ENCODE data around the gene CHRDL1.
"Not testable (repeated sequence)": the region's sequence is repeated elsewhere in the genome, so short reads cannot be mapped to it uniquely, and the experiment has no call there.

CHRDL1 gene

DNA sequence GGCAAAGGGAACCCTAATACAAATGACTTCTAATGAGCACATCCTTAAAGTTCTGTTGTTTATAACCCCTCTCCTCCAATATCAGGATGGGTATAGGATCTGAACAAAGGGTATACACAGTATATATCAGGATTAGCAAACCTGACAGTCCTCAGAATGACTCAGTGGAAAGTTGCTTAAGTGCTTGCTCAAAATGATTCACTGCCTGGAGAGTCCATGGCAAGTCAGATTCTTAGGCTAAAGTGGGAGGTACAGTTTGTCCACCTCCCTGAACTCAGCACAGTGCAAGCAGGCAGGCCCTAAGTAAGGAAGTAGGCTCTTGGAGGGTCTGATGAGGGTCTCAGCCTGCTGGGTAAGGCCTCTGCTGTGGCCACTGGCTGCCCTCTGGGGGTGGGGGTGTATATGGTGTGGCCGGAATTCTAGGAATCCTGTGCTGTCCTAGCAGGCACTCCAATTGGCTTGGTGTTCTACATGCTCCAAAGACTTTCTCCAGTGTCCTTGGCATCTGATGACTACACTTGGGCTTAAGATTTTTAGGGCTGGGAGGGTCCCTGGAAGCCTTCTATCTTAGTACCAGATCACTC, 54.3 kb downstream of the CHRDL1 start:
- DNase-seq, result no peak

DNA sequence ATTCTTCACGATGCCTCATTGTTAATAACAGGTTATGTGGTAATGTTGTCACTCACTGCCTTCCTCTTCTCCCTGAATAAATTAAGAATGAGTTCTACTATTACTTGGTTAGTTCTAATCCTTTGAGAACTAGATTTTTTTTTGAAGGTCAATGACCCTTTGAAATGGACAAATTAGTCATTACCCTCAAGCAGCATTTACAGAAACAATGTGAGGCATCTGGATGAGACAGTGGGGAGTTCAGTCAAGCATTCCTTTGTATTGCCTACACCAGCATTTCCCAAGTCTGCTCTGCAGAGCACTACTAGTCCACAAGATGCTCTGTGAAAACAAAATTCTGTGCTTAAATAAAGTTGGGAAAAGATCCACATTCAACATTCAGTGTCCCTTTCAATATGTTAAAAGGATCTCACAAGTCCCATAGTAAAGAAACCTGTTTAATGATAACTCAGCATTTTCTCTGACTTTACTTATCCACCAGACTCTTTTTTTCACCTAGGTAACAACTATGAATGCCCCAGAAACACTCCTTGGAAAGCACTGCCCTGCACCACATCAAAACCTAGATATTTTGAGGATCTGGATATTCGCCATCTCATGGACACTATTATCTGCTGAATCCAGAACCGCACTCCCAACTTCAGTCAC, 60.6 kb downstream of the CHRDL1 start:
- no peak for DNase-seq

DNA sequence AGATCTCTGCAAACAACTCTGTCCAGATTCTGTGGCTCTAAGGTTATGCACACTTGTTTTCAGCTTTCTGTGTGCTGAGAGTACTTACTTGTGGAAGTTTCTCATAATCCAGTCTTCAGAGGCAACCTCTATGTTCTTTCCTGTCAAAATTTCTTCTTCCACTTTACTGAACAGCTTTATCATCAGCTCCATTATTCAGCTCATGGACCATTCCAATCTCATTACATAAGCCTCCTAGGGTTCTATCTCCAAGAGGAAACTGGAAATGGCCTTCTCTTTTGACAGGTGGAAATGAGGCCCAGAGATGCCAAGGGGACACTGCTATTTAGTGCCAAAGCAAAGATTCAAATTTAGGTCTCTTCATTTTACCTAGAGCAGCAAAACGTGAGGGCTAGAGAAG, 61.3 kb downstream of the CHRDL1 start:
- no peak for DNase-seq

DNA sequence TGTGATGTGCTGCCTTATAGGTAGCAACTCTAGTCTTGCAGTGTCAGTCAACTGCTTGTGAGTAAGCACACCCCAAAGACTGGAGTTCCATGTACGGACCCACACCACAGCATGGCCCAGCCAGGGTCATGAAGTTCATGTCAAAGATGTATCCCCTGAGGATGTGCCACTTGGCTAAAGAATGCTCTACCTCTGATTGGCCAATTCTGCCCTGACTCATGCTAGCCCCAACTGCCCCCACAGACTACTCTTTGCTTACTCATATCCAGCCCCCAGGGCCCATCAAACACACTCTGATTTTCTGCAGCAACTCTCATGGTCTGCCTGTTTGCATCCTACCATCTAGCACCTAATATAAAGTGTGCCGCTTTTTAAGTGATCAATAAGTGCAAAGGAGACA, 62.5 kb downstream of the CHRDL1 start:
- no peak for DNase-seq

DNA sequence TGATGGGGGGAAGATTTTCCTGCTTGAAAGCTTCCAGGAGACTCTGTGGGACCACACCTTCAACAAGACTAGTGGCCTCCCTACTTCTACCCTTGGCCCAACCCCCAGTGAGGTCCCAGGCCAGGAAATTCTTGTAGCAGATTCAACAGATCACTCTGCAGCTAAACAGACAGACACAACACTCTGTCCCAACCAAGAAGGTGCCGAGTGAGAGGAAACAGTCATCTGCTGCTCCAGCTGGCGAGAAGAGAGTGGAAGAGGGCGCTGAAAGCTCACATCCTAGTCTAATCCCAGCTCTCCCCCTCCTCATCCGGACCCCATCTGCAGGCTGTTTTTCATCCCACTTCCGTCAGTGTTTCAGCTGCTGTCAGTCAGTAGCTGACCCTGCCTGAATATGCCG, 63.4 kb downstream of the CHRDL1 start:
- no peak for DNase-seq

DNA sequence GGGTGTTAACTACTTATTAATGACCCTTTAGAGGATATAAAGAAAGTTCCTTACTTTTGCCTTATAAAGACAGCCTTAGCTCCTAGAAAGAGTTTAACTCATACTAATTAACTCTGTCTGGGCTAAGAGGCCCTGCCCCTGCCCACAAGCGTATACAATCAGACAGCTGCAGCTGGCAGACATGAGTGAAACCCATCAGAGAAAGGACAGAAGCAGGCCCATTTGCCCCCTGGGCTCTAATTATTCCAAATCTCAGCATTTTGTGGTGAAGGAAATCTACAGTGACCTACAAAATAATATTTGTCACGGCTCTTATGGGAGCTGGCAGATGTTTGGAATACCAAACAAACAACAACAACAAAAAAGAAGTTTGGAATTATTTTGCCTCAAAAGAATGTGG, 71.8 kb downstream of the CHRDL1 start:
- no peak for DNase-seq

DNA sequence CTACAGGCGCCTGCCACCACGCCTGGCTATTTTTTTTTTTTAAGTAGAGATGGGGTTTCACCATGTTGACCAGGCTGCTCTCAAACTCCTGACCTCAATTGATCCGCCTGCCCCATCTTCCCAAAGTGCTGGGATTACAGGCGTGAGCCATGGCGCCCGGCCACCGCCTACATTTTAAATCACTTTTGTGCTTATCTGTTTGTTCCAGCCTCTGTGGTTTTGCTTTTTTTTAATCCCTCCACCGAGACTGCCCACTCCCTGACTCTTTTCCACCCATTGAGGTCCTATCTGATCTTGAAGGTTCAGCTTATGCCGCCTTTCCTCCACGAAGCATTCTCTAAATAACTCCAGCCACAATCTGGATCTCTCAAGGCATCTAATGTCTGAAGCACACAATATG, 73.5 kb downstream of the CHRDL1 start:
- DNase-seq, result no peak

DNA sequence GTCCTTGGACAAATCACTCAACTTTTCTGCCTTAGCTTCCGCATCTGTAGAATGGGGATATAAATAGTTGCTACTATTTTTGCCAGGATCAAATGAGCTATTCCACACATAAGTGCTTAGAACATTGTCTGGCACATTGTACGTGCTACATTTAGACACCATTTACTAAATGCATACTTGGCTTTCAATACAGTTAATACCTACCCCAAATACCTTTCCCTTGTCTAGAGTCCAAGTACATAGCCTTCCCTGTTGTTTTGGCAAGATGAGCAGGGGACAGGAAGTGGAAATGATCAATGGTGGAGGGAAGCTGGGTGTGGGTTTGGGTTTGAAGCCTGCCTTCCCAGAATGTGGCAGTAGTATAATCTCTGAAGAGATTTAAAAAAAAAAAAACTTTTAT, 82.0 kb downstream of the CHRDL1 start:
- DNase-seq, result no peak

DNA sequence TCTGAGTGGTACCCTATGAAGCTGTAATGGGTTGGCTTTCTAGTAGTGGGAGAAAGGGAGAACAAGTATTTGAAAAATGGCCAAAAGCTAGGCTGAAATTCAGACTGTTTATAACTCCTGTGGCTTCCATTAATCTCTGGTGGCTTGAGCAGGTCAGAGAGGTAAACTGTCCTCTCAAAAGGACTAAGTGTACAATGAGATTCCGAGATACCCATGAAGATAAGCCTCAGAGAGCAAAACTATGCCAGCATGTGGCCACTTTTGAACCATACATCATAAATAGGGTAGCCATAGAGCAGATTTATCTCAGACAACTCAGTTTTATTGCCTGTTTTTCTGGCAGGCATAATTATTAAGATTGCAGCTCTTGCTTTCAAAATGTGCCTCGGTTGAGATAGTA, 89.2 kb downstream of the CHRDL1 start:
- DNase-seq, result no peak

DNA sequence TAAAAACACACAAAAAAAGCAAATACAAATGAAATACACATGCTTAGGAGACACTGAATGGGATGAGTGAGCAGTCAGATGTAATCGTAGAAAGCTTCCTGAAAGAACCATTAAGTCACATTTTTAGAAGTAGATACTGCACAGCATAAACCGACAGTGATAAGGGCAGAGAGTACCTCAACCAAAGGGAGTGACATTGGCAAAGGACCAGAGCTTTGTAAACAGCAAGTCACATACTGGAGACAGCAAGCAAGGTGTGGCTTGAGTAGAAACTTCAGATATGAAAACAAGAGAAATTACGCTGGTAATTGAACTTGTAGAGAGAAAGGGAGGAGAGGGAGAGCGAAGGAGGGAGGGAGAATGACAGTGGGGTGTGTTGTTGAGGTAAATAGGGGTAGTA, 92.0 kb downstream of the CHRDL1 start:
- no peak for DNase-seq

DNA sequence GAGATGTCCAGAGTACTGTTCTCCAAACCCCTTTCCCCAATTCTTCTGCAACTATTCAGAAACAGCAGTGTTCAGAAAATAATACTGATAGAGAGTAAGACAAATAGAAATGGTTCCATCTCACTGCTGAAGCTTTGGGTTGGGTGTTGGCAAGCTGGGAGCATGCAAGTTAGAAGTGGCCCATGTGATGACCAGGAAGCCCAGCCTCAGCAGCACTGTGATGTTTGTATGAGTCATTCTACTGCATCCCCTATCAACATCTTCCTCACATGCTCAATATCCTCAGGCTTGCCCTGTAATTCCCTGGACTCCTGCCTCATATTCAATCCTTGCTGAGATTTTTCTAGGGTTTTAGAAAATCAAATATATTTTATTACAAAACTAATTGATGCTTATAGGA, 96.5 kb downstream of the CHRDL1 start:
- DNase-seq, result no peak

DNA sequence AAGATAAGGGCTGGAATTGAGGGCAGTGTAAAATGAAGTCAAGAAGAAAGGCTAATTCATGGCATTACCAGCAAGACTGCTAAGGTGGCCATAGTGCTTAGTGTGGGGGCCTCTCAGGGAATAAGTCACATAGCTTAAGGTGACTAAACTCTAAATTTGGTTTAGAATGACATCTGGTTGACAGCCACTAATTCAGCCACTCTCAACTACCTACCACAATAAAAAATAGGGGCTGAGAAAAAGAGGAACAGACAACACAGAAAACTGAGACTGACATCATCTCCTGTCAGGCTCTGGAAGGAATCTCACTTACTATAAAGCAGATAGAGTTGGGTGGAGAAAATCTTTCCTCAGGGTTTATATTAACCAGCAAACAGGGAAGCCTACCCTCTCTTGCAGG, 96.9 kb downstream of the CHRDL1 start:
- no peak for DNase-seq

DNA sequence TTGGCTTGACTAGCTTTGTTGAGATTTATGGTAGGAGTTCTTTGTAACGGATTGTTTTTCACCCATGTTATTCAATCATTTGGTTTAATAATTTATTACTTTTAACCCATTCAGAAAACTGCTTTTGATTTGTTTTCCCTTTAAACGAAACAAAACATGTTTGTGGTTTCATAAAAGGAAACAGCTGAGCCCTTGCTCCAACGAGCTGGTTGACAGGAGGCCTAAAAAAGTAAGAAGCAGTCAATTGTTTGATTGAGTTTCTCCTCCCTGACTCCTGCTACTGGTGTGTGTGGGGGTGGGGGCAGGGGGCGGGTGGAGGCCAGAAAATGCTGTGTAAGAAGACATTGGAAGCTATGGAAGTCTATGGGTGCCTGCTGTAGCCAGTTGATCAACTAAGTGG, 102.8 kb downstream of the CHRDL1 start:
- DNase-seq, result no peak

DNA sequence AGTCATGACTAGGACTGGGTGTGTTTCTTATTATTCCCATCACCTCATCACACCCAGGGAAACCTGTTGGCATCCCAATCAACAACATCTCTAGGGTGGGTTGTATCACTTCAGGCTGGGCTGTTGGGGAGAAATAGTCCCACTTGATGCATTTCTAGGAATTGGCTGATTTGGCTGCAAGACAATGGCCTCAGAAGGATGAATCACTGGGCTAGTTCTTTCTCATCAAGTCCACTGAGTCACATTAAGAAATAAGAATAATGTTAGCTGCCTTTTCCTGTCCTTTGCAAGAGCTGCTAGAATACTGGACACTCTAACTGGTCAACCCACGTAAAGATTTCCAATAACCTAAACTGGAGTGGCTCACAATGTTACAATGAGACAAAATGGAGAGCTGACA, 104.2 kb downstream of the CHRDL1 start:
- no peak for DNase-seq

DNA sequence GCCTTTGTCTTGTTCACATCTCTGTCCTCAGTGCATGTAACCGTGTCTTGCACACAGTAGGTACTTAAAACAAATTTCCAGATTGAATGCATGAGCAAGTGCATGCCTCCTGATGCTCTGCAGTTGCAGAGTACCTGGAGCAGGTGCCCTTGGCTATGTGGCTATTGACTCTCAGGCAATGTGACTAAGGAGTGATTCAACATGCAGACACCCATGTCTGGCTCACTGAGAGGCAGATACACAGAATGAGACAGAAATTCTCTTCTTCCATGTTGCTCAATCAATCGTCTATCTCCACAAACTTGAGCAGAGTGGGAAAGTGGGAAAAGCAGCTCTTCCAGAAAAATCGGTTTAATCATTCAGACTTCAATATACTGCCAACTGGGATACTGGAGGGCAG, 111.0 kb downstream of the CHRDL1 start:
- no peak for DNase-seq

DNA sequence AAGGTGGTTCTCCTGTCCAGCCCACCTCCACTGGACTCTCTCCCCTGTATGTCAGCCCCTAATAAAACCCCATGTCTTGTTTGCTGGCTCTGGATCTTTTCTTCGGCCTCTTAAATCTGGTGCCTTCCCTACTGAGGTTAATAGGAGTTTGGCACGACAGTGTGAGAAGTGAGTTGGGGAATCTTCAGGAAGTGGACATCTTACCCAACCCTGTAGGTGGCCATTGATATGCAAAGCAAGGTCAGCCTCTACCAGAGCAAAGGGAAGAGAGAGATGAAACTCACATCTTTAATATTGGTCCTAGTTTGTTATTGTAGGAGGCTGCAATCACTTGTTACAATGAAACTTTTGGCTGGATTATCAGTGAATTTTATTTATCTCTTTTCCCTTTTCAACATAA, 111.7 kb downstream of the CHRDL1 start:
- no peak for DNase-seq

DNA sequence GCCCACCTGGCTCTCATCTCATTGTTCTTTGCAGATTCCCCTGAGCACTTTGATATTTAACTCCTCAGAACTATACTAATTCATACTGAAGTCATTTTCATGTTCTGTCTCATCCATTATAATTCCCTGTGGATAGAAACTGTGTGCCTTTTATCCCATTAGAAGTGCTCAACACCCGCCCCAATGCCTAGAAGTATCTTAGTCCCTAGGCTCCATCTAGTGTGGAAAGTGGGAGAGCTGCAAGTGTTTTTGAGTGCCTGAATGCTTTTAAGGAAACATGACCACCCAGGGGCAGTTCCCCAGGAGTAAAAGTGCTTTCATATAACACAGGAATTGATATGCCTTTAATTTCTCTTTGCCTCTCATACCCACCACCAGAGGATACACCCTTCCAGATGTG, 117.0 kb downstream of the CHRDL1 start:
- no peak for DNase-seq

DNA sequence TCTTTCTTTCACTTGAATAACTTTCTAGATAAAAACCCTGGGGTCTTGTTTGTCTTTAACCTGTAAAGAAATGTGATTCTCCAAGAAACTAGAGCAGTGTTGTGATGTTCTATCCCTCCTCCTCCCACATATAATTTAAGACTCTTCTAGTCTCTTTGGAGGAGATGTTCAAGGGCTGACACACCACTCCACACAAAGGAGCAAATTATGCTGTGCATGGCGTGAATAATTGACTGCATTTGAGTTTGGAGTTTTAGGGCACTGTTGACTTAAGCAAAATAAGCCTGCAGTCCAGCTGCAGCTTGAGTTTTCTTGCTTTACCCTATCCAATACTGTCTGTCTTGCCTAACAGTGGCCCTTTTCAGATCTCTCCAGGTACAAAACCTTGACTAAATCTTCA, 119.7 kb downstream of the CHRDL1 start:
- no peak for DNase-seq

DNA sequence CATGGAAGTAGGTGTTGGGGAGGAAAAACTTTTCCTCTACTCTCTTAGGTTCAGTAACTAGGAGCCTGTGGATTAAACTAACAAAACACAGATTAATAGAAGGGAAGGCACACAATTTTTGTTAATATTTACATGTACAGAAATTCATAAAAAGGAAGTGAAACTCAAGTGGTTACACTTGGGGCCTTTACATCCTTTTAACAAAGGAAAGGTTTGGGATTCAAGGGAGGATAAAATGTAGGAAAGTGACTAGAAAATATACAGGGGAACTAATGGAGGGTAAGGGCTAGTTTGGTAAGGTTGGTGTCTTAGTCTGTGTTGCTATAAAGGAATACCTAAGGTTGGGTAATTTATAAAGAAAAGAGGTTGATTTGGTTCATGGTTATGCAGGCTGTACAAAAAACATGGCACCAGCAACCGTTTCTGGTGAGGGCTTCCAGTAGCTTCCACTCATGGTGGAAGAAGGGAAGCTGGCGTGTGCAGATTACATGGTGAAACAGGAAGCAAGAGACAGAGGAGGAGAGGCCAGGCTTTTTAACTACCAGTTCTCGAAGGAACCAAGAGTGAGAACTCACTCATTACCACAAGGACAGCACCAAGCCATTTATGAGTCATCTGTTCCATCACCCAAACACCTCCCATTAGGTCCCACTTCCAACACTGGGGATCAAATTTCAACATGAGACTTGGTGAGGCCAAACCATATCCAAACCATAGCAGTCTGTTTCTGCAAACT, 124.4 kb downstream of the CHRDL1 start:
- DNase-seq, result no peak

DNA sequence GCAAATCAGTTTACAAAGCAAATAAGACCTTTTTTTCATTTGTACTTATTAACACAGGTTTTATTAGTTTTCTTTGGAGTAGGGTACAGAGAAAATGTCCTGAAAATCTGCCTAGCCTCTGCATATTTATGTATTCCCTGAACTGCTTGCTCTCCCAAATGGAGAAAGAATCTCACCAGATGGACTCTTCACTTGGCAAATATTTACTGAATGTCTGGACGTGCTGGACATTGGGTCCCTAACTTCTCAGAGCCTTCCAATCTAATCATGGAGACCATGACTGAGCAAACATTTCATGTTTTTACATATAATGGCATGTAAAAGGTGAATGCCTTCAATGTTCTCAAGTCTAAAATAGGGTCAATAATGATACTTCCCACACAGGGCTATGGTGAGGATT, 126.0 kb downstream of the CHRDL1 start:
- DNase-seq, result no peak

DNA sequence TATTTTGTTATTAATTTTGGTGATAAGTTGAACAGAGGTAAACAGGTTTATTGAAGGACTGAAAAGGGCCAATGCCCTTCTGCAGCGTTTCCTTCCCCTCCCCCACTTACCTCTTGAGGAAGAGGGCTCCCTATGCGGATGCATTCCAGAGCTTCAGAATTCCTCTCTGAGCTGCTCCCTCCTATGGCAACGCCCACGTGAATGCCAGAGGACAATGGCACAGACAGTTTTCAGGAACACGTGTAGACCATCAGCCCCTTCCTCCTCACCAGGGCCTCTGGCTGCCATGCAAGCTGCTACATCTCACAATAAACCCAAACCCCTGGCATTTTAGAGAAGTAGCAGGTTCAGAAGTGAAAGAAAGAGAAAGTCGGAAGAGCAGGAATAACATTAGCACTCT, 127.9 kb downstream of the CHRDL1 start:
- DNase-seq, result no peak

DNA sequence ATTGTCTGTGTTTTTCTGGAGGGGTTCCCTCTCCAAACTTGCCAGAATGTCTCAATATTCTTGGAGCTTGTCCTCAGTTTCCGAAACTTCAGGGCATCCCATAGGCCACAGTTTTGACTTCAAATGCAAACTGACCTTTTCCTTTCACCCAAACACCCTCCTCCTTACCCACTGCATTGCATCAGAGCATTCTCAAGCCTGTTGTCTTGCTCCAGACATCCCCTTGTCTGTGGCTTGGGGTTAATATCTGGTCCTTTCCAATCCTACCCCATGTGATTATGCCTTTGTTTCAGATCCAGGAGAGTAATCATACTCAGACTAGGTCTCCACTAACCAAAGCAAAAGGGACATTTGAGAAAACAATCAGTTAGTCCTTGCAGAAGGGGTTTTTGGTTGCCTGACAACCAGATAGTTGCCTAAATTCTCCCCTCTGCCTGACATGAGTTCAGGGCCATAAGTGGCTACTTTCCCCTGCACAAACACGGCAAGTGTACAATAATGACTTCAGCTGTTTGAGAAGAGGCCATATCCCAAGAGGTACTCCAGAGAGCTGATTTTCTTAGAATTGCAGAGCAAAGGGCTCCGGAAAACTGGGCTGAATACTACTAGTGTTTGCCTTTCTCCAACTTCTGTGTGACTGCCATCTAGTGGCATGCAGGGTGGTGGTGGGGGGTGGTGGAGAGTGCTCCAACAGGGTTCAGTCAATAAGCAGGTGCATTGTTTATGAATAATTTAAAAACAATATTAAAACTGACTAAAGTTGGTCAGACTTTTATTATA, 130.2 kb downstream of the CHRDL1 start:
- no peak for DNase-seq

DNA sequence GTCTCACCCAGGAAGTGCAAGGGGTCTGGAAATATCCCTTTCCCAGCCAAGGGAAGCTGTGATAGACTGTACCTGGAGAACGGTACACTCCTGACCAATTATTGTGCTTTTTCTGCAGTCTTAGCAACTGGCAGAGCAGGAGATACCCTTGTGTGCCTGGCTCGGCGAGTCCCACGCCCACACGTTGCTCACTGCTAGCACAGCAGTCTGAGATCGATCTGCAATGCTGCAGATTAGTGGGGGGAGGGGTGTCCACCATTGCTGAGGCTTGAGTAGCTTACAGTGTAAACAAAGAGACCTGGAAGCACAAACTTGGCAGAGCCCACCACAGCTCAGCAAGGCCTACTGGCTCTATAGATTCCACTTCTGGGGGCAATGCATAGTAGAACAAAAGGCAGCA, 138.5 kb downstream of the CHRDL1 start:
- no peak for DNase-seq

DNA sequence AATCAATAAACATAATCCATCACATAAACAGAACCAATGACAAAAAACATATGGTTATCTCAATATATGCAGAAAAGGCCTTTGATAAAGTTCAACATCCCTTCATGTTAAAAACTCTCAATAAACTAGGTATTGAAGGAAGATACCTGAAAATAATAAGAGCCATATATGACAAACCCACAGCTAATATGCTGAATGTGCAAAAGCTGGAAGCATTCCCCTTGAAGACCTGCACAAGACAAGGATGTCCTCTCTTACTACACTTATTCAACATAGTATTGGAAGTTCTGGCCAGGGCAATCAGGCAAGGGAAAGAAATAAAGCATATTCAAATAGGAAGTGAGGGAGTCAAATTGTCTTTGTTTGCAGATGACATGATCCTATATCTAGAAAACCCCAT, 141.3 kb downstream of the CHRDL1 start:
- not testable (repeated sequence) for DNase-seq
